ENCODE data around the gene ADGRB3.

The ADGRB3 gene

DNA sequence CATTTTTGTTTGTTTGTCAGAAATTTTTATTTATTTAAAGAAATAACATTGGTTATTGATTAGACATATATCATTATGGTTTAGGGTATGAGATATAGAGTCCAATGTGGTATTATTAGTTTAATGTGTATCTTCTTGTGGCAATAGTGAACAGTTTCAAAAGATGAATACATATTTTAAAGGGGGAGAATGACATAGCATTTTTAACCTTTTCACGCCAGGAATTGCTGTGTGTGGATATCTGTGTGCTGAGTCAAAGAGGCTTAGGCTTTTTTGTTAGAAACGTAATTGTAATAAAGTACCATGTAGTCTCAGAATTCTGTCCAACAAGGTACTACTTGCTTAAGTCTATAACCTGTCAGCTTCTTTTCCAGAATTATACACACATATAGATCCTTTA, 451.6 kb downstream of the ADGRB3 start:
- Histone ChIP-seq H3K4me3 (ENCODE audit: low read length) (no peak overlapping the region), H3K27me3 (replicated peaks; ENCODE audit: insufficient read depth, low read length) (no peaks in the 10 kb centered on the region), H3K9me3 (replicated peaks; ENCODE audit: insufficient read depth, low read length) (no peaks in the 10 kb centered on the region), H3K27ac (ENCODE audit: low read length) (no peak overlapping the region), H3K36me3 (replicated peaks; ENCODE audit: insufficient read depth, low read length) (no peaks in the 10 kb centered on the region), H3K4me1 (ENCODE audit: low read length) (no peaks in the 10 kb centered on the region), H2AFZ (ENCODE audit: low read length) (no peak overlapping the region), H4K20me1 (ENCODE audit: insufficient read depth, low read length) (no peaks in the 10 kb centered on the region), H3K9ac (ENCODE audit: low read length) (no peak overlapping the region), H3K4me2 (ENCODE audit: low read depth, low read length) (no peak overlapping the region), H3K79me2 (ENCODE audit: low read length) (no peaks in the 10 kb centered on the region), H3K9me2 (replicated peaks; ENCODE audit: insufficient read depth, low read length) (no peaks in the 10 kb centered on the region), H3F3A (ENCODE audit: insufficient read depth, low read length) (no peaks in the 10 kb centered on the region)
- no peak for DNase-seq
- no peak for TF ChIP-seq EZH2phosphoT487 (IDR thresholded peaks at IDR 0.05; ENCODE audit: low read length)
- no peak for TF ChIP-seq CTCF (IDR thresholded peaks at IDR 0.05; ENCODE audit: low read length)
- no peak for TF ChIP-seq EZH2 (optimal IDR thresholded peaks at IDR 0.05; ENCODE audit: low read depth, low read length)

DNA sequence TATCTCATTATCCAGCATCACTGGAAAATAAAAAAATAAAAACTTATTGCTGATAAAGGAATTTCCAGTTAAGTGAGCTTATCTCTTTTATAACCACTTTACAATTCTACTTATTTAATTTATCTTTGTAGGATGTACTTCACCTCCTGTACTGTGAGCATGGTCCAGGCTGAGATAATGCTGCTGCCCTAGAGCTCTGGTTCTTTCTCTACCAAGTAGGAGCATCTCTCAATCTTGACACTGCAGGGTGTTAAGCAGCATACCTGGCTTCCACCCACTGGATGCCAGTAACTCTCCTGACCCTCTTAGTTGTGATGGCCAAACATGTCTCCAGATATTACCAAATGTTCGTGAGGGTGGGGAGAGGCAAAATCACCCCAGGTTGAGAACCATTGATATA, 454.5 kb downstream of the ADGRB3 start:
- Histone ChIP-seq H2AFZ (ENCODE audit: low read length) (no peak overlapping the region), H3K4me3 (ENCODE audit: low read length) (no peak overlapping the region), H3K36me3 (replicated peaks; ENCODE audit: insufficient read depth, low read length) (no peaks in the 10 kb centered on the region), H4K20me1 (ENCODE audit: insufficient read depth, low read length) (no peaks in the 10 kb centered on the region), H3K27ac (ENCODE audit: low read length) (no peak overlapping the region), H3F3A (ENCODE audit: insufficient read depth, low read length) (no peaks in the 10 kb centered on the region), H3K4me2 (ENCODE audit: low read depth, low read length) (no peak overlapping the region), H3K27me3 (replicated peaks; ENCODE audit: insufficient read depth, low read length) (no peaks in the 10 kb centered on the region), H3K4me1 (ENCODE audit: low read length) (no peaks in the 10 kb centered on the region), H3K79me2 (ENCODE audit: low read length) (no peaks in the 10 kb centered on the region), H3K9ac (ENCODE audit: low read length) (no peak overlapping the region), H3K9me2 (replicated peaks; ENCODE audit: insufficient read depth, low read length) (no peaks in the 10 kb centered on the region), H3K9me3 (replicated peaks; ENCODE audit: insufficient read depth, low read length) (no peaks in the 10 kb centered on the region)
- DNase-seq, result no peak
- TF ChIP-seq CTCF (IDR thresholded peaks at IDR 0.05; ENCODE audit: low read length) (no peak), EZH2phosphoT487 (IDR thresholded peaks at IDR 0.05; ENCODE audit: low read length) (no peak)

DNA sequence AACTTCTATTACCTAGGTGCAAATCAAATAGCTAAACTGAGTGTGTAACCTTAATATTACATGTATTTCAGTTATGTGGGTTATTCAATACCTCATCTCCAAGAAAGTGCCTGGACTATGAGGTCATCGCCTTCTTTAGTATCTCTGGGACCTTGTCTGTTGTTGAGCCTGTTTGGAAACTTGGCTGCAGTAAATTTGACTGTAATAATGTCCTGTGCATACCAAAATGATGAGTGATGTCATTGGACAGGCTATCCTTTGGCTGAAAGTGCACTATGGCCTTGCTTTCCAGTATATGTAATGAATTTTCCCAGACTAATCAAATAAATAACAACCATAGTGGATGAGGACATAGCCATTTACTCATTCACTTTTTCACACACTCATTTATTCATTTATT, 455.1 kb downstream of the ADGRB3 start:
- Histone ChIP-seq H3K27me3 (replicated peaks; ENCODE audit: insufficient read depth, low read length) (no peaks in the 10 kb centered on the region), H3K9me3 (replicated peaks; ENCODE audit: insufficient read depth, low read length) (no peaks in the 10 kb centered on the region), H3K9me2 (replicated peaks; ENCODE audit: insufficient read depth, low read length) (no peaks in the 10 kb centered on the region), H3K4me2 (ENCODE audit: low read depth, low read length) (no peak overlapping the region), H3K4me3 (ENCODE audit: low read length) (no peak overlapping the region), H3F3A (ENCODE audit: insufficient read depth, low read length) (no peaks in the 10 kb centered on the region), H4K20me1 (ENCODE audit: insufficient read depth, low read length) (no peaks in the 10 kb centered on the region), H3K79me2 (ENCODE audit: low read length) (no peaks in the 10 kb centered on the region), H3K4me1 (ENCODE audit: low read length) (no peaks in the 10 kb centered on the region), H2AFZ (ENCODE audit: low read length) (no peak overlapping the region), H3K36me3 (replicated peaks; ENCODE audit: insufficient read depth, low read length) (no peaks in the 10 kb centered on the region), H3K9ac (ENCODE audit: low read length) (no peak overlapping the region), H3K27ac (ENCODE audit: low read length) (no peak overlapping the region)
- DNase-seq, result no peak
- no peak for TF ChIP-seq EZH2 (optimal IDR thresholded peaks at IDR 0.05; ENCODE audit: low read depth, low read length)
- TF ChIP-seq EZH2phosphoT487 (IDR thresholded peaks at IDR 0.05; ENCODE audit: low read length), result no peak
- TF ChIP-seq CTCF (IDR thresholded peaks at IDR 0.05; ENCODE audit: low read length), result no peak
